ENCODE data around the gene ABCB8.
"Not testable (repeated sequence)": the region's sequence is repeated elsewhere in the genome, so short reads cannot be mapped to it uniquely, and the experiment has no call there.

ABCB8 gene

DNA sequence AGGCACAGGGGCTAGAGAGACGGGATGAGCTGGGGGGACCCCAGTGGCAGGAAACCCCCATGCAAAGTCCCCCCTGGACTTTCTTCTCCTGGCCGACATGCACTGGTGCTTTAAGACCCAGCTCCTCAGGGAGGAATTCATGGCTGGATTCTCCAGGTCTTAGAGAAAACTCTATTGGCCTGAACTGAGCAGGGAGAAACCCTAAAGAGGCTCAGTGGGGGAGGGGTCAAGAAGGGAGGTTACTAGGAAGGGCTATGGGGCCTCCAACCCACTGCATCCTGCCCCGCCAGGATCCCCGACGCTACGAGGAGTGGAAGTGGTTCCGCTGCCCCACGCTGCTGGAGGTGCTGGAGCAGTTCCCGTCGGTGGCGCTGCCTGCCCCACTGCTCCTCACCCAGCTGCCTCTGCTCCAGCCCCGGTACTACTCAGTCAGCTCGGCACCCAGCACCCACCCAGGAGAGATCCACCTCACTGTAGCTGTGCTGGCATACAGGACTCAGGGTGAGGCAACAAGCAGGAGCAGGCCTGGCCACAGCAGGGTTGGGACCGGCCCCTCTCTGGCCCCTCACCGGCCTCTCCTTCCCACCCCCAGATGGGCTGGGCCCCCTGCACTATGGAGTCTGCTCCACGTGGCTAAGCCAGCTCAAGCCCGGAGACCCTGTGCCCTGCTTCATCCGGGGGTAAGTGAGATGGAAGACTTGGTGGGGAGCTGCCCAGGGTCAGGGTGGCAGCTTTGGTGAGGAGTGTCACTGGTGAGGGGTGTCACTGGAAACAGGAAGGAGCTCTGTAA is 17.7 kb upstream of the ABCB8 start:
- no peaks in the 10 kb centered on the region for H3K36me3 ChIP-seq (ENCODE audit: control insufficient read depth, insufficient read depth, low read length)
- H3K9ac ChIP-seq (ENCODE audit: low read depth, low read length): no peak overlapping the region
- peaks cover 17% of the 10 kb centered on the region for H3K27me3 ChIP-seq (ENCODE audit: control insufficient read depth, insufficient read depth, low read length)
- H3K9me3 ChIP-seq (ENCODE audit: control insufficient read depth, insufficient read depth, low read length): no peaks in the 10 kb centered on the region
- H3K4me3 ChIP-seq (ENCODE audit: low read depth, low read length): no peak overlapping the region
- H3K4me1 ChIP-seq (ENCODE audit: control insufficient read depth, insufficient read depth, low read length): peaks cover 4% of the 10 kb centered on the region

DNA sequence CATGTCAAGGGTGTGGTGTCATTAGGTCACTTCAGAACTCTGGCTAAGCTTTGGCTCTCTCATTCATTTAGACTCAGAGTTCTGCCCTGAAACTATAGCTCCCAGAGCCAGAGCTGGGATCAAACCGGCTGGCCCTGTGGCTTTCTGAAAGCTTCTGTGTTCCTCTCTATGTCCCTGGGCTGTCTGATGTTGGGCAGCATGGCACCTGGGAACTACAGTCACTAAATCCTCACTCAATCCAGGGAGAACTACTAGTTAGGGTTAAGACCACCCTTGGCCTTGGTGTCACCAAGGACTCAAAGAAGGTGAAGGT is 17.2 kb upstream of the ABCB8 start:
- Histone ChIP-seq H3K9ac (ENCODE audit: low read depth, low read length) (no peak overlapping the region), H3K4me3 (ENCODE audit: low read depth, low read length) (no peak overlapping the region), H3K36me3 (ENCODE audit: control insufficient read depth, insufficient read depth, low read length) (no peaks in the 10 kb centered on the region), H3K9me3 (ENCODE audit: control insufficient read depth, insufficient read depth, low read length) (no peaks in the 10 kb centered on the region), H3K27me3 (ENCODE audit: control insufficient read depth, insufficient read depth, low read length) (peaks cover 20% of the 10 kb centered on the region), H3K4me1 (ENCODE audit: control insufficient read depth, insufficient read depth, low read length) (peaks cover 4% of the 10 kb centered on the region)

DNA sequence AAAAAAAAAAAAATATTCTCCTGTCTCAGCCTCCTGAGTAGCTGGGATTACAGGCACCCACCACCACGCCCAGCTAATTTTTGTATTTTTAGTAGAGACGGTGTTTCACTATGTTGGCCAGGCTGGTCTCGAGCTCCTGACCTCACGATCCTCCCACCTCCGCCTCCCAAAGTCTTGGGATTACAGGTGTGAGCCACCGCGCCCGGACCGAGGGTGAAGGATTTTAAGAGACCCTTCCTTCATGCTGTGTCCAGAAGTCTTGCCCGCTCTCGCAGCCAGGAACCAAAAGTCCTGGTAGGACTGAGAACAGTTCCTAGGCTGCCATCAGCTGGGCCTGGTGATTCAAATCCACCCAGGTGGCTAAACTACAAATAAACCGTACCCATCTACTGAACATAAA is 16.6 kb upstream of the ABCB8 start:
- H3K9ac ChIP-seq (ENCODE audit: low read depth, low read length); H3K4me1 ChIP-seq (ENCODE audit: control insufficient read depth, insufficient read depth, low read length); H3K9me3 ChIP-seq (ENCODE audit: control insufficient read depth, insufficient read depth, low read length); H3K4me3 ChIP-seq (ENCODE audit: low read depth, low read length); H3K36me3 ChIP-seq (ENCODE audit: control insufficient read depth, insufficient read depth, low read length): not testable (repeated sequence)
- peaks cover 22% of the 10 kb centered on the region for H3K27me3 ChIP-seq (ENCODE audit: control insufficient read depth, insufficient read depth, low read length)

DNA sequence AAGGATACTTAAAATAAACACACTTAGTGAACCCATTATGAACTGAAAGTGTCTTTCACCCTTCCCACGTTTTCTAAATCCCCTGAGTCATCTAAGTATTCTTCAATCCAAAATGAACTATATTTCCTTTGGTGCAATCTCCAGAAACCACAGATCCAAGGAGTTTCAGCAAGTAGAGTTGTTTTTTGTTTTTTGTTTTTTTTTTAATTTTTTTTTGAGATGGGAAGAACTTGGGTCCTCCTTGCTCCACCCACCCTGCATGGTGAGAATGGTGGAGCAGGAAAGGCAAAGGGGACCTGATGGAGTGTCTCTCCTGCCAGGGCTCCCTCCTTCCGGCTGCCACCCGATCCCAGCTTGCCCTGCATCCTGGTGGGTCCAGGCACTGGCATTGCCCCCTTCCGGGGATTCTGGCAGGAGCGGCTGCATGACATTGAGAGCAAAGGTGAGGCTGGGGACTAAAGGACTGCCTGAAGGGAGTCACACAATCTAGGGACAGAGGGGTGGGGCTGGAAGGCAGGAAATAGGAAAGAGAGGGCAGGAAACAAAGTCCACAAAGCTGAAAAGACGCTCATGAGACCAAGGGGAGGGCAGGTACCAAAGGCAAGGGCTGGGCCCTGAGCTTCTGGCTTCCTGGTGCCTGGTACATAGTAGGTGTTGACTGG is 16.1 kb upstream of the ABCB8 start:
- Histone ChIP-seq H3K4me1 (ENCODE audit: control insufficient read depth, insufficient read depth, low read length) (peaks cover 4% of the 10 kb centered on the region), H3K9ac (ENCODE audit: low read depth, low read length) (no peak overlapping the region), H3K27me3 (ENCODE audit: control insufficient read depth, insufficient read depth, low read length) (peaks cover 24% of the 10 kb centered on the region)

DNA sequence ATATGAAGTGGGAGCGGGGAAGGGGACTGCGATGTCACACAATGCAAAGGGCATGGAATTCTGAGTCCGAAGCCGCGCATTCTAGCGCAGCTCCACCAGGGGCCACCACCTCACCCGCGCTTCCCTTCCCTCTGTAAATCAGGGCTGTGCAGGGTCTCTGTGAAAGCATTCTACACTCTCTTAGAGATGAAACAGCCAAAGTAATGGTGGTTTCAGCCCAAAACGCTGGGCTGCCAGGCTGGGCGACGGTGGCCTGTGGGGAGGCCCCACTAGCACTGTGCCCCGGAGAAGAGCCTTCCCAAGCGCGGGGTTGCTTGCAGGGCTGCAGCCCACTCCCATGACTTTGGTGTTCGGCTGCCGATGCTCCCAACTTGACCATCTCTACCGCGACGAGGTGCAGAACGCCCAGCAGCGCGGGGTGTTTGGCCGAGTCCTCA is 15.3 kb upstream of the ABCB8 start:
- Histone ChIP-seq H3K4me3 (ENCODE audit: low read depth, low read length) (peak overlapping the region; percentile 52), H3K9ac (ENCODE audit: low read depth, low read length) (no peak overlapping the region), H3K9me3 (ENCODE audit: control insufficient read depth, insufficient read depth, low read length) (no peaks in the 10 kb centered on the region), H3K4me1 (ENCODE audit: control insufficient read depth, insufficient read depth, low read length) (peaks cover 4% of the 10 kb centered on the region), H3K36me3 (ENCODE audit: control insufficient read depth, insufficient read depth, low read length) (no peaks in the 10 kb centered on the region), H3K27me3 (ENCODE audit: control insufficient read depth, insufficient read depth, low read length) (peaks cover 32% of the 10 kb centered on the region)

More for the DNA sequence above, 16.1 kb upstream of the ABCB8 start:
- Histone ChIP-seq H3K36me3 (ENCODE audit: control insufficient read depth, insufficient read depth, low read length) (no peaks in the 10 kb centered on the region), H3K4me3 (ENCODE audit: low read depth, low read length) (no peak overlapping the region), H3K9me3 (ENCODE audit: control insufficient read depth, insufficient read depth, low read length) (no peaks in the 10 kb centered on the region)

DNA sequence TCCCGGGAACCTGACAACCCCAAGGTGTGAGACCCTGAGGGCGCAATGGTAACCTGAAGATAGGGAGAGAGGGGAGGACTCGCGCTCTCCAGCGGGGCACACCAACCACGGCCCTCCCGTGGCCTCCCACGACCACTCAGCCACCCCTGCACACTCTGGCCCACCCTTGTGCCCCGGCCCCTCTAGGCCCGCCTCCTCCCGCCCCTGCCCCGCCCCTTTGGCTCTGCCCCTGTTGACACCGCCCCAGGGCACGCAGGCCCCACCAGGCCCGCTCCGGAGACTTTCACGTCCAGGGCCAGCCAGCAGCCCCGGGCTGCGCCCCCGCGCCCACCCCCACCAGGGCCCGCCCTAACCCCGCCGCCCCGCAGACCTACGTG is 14.9 kb upstream of the ABCB8 start:
- Histone ChIP-seq H3K4me3 (ENCODE audit: low read depth, low read length) (peak overlapping the region; percentile 52), H3K9ac (ENCODE audit: low read depth, low read length) (no peak overlapping the region), H3K4me1 (ENCODE audit: control insufficient read depth, insufficient read depth, low read length) (peaks cover 4% of the 10 kb centered on the region), H3K27me3 (ENCODE audit: control insufficient read depth, insufficient read depth, low read length) (peaks cover 34% of the 10 kb centered on the region), H3K9me3 (ENCODE audit: control insufficient read depth, insufficient read depth, low read length) (no peaks in the 10 kb centered on the region), H3K36me3 (ENCODE audit: control insufficient read depth, insufficient read depth, low read length) (no peaks in the 10 kb centered on the region)

DNA sequence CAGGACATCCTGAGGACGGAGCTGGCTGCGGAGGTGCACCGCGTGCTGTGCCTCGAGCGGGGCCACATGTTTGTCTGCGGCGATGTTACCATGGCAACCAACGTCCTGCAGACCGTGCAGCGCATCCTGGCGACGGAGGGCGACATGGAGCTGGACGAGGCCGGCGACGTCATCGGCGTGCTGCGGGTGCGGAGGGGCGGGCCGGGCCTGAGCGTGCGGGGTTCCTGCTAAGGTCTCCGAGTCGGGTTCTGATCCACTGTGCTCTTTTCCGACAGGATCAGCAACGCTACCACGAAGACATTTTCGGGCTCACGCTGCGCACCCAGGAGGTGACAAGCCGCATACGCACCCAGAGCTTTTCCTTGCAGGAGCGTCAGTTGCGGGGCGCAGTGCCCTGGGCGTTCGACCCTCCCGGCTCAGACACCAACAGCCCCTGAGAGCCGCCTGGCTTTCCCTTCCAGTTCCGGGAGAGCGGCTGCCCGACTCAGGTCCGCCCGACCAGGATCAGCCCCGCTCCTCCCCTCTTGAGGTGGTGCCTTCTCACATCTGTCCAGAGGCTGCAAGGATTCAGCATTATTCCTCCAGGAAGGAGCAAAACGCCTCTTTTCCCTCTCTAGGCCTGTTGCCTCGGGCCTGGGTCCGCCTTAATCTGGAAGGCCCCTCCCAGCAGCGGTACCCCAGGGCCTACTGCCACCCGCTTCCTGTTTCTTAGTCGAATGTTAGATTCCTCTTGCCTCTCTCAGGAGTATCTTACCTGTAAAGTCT is 14.3 kb upstream of the ABCB8 start:
- Histone ChIP-seq H3K36me3 (ENCODE audit: control insufficient read depth, insufficient read depth, low read length) (no peaks in the 10 kb centered on the region), H3K4me3 (ENCODE audit: low read depth, low read length) (peak overlapping the region; percentile 53), H3K27me3 (ENCODE audit: control insufficient read depth, insufficient read depth, low read length) (peaks cover 40% of the 10 kb centered on the region), H3K9me3 (ENCODE audit: control insufficient read depth, insufficient read depth, low read length) (no peaks in the 10 kb centered on the region), H3K4me1 (ENCODE audit: control insufficient read depth, insufficient read depth, low read length) (peaks cover 4% of the 10 kb centered on the region), H3K9ac (ENCODE audit: low read depth, low read length) (no peak overlapping the region)

DNA sequence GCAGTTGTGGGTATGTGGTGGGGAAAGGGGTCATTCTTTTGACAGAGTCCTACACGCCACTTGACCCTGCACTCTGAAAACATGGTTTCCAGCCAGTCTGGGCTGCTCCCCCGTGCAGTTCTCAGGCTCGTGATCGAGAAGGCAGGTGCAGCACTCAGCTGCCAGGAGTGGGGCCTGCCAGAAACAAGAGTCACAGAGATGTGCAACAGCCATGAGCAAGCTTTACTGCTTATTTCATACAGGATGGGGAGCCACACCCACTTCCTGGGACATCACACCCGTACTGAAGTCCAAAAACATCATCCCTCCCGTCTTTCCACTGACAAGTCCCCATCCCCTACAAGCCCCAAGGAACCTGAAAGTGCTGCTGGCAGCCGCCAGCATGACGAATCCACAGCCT is 13.3 kb upstream of the ABCB8 start:
- Histone ChIP-seq H3K9me3 (ENCODE audit: control insufficient read depth, insufficient read depth, low read length) (no peaks in the 10 kb centered on the region), H3K9ac (ENCODE audit: low read depth, low read length) (no peak overlapping the region), H3K36me3 (ENCODE audit: control insufficient read depth, insufficient read depth, low read length) (no peaks in the 10 kb centered on the region), H3K27me3 (ENCODE audit: control insufficient read depth, insufficient read depth, low read length) (peaks cover 50% of the 10 kb centered on the region), H3K4me3 (ENCODE audit: low read depth, low read length) (no peak overlapping the region), H3K4me1 (ENCODE audit: control insufficient read depth, insufficient read depth, low read length) (peaks cover 4% of the 10 kb centered on the region)

DNA sequence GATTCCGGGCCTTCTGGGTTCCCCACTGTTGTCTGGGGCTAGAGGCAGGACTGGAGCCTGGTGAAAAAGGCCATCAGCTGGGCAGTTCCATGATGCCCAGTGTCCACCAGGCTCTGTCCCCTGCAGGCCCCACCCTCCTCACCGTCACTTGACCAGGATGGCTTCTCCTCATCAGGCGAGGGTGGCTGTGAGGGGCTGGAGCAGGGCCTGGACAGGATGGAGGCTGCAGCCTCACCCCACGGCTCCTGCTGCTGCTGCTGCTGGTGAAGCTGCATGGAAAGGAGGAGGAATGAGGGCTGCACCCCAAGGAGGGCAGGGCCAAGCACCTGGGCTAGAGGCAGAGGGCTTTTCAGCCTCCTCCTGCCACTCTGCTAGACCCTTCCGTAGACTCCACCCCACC is 12.3 kb upstream of the ABCB8 start:
- Histone ChIP-seq H3K4me3 (ENCODE audit: low read depth, low read length) (no peak overlapping the region), H3K27me3 (ENCODE audit: control insufficient read depth, insufficient read depth, low read length) (peaks cover 61% of the 10 kb centered on the region), H3K9me3 (ENCODE audit: control insufficient read depth, insufficient read depth, low read length) (no peaks in the 10 kb centered on the region), H3K4me1 (ENCODE audit: control insufficient read depth, insufficient read depth, low read length) (peaks cover 4% of the 10 kb centered on the region), H3K36me3 (ENCODE audit: control insufficient read depth, insufficient read depth, low read length) (no peaks in the 10 kb centered on the region), H3K9ac (ENCODE audit: low read depth, low read length) (no peak overlapping the region)

DNA sequence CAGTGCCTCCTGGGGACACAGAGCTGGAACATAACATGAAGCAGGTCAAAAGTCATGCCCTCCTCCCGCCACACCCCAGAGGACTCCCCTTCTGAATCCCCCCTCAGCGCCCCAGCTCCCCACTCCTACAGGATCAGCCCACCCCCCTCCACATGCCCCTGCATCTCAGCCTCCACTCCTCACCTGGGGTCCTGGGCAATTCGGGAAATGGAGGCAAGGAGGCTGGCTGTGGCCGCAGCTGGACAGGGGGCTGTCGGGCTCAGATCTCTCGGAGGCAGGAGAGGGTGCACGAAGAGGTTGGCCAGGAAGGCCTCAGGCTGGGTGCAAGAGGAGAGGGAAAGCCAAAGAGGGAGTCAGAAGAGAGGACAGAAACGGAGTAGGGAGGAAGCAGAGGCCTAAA is 11.7 kb upstream of the ABCB8 start:
- Histone ChIP-seq H3K4me3 (ENCODE audit: low read depth, low read length) (no peak overlapping the region), H3K9me3 (ENCODE audit: control insufficient read depth, insufficient read depth, low read length) (no peaks in the 10 kb centered on the region), H3K27me3 (ENCODE audit: control insufficient read depth, insufficient read depth, low read length) (peaks cover 61% of the 10 kb centered on the region), H3K4me1 (ENCODE audit: control insufficient read depth, insufficient read depth, low read length) (peaks cover 4% of the 10 kb centered on the region), H3K36me3 (ENCODE audit: control insufficient read depth, insufficient read depth, low read length) (no peaks in the 10 kb centered on the region), H3K9ac (ENCODE audit: low read depth, low read length) (no peak overlapping the region)

DNA sequence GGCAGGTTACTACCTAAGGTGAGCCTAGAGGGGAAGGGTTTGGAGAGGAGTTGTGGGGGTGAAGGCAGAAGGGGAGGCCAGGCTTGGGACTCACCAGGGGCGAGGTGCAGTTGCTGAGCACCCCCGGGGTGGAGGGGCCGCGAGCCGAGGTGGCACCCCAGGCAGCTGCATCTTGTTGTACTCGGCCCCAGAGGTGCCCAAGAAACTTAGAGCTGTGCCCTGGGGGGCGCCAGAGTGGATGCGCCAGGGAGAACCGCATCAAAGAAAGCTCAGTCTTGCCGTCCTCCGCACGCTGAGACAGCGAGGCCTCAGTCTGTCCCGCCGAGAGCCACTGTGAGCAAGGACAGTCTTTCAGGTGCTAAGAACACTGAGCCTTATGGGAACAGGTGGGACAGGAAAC is 11.3 kb upstream of the ABCB8 start:
- H3K4me1 ChIP-seq (ENCODE audit: control insufficient read depth, insufficient read depth, low read length): peaks cover 4% of the 10 kb centered on the region
- H3K9ac ChIP-seq (ENCODE audit: low read depth, low read length): no peak overlapping the region
- no peak overlapping the region for H3K4me3 ChIP-seq (ENCODE audit: low read depth, low read length)
- no peaks in the 10 kb centered on the region for H3K9me3 ChIP-seq (ENCODE audit: control insufficient read depth, insufficient read depth, low read length)
- H3K27me3 ChIP-seq (ENCODE audit: control insufficient read depth, insufficient read depth, low read length): peaks cover 61% of the 10 kb centered on the region
- no peaks in the 10 kb centered on the region for H3K36me3 ChIP-seq (ENCODE audit: control insufficient read depth, insufficient read depth, low read length)
